Natural killer cell treated with Interleukin-12 subunit alpha and Interleukin-12 subunit beta and Interleukin-15 and Interleukin-18, amount 100 ng/mL, for 72 hours (primary cell): ENCODE data around the gene NTF4. TPM values are rescaled to one million over a fixed set of nuclear protein-coding genes. Genes with fewer than 3 reads are reported as not detected.
A peak's percentile ranks its signal among the peaks of the same experiment; 100 is the strongest.

Experiments
- ATAC-seq, 2 donors: fragments of 150-1000 bp; cut with Tn5 transposase in 1 of 2; sonication (Bioruptor Pico), chemical (Tn5 transposase) in 1 of 2; 2 replicates each; pipeline ENCODE4 v1.10.0; 2021
- DNase-seq: peaks from one replicate; pipeline ENCODE4 v3.0.0; 2022; ENCODE audit warnings: low spot score
- H3K27ac Mint-ChIP-seq, 2 donors: 1 replicate in 1 of 2; 2 replicates in 1 of 2; pipeline ENCODE4 v1.8.0; 2022; ENCODE audit warnings: mixed read lengths in 2 of 2, mild to moderate bottlenecking in 1 of 2, moderate library complexity in 1 of 2
- H3K27me3 Mint-ChIP-seq, 2 donors: 1 replicate in 1 of 2; 2 replicates in 1 of 2; pipeline ENCODE4 v1.8.0; 2022; ENCODE audit warnings: mixed read lengths in 2 of 2
- H3K36me3 Mint-ChIP-seq: one replicate; pipeline ENCODE4 v1.8.0; 2022; ENCODE audit warnings: mixed read lengths
- H3K4me1 Mint-ChIP-seq, 2 donors: 1 replicate in 1 of 2; 2 replicates in 1 of 2; pipeline ENCODE4 v1.8.0; 2022; ENCODE audit warnings: low read depth in 2 of 2, mixed read lengths in 2 of 2, mild to moderate bottlenecking in 1 of 2
- H3K4me3 Mint-ChIP-seq: one replicate; pipeline ENCODE4 v1.8.0; 2022; ENCODE audit warnings: mixed read lengths
- H3K9me3 Mint-ChIP-seq: 2 replicates; pipeline ENCODE4 v1.8.0; 2022; ENCODE audit warnings: mixed read lengths
- total RNA-seq, 2 donors: library from RNA; stranded (reverse); gene quantifications; one replicate each; pipeline ENCODE4 v1.2.3, GENCODE V29; 2022

Gene NTF4
- total RNA-seq, 2 donors from 2014 or later = not detected

- Mint-ChIP-seq H3K9me3 (no peaks in the 10 kb centered on the region), H3K27me3 (no peaks in the 10 kb centered on the region), H3K4me1 (peaks cover 5 to 19% of the 10 kb centered on the region in 2 donors), H3K4me3 (no peak overlapping the region), H3K36me3 (peaks cover 22% of the 10 kb centered on the region), H3K27ac (no peak overlapping the region)
- ATAC-seq (no peak), DNase-seq (no peak)
Observed at GRCh38 chr19:49101160-49101559, 36.5 kb upstream of the NTF4 start.

- DNase-seq (no peak), ATAC-seq (no peak)
- no peaks in the 10 kb centered on the region for H3K9me3 Mint-ChIP-seq
- H3K36me3 Mint-ChIP-seq = peaks cover 19% of the 10 kb centered on the region
- no peak overlapping the region for H3K27ac Mint-ChIP-seq
- H3K4me1 Mint-ChIP-seq = peaks cover 0 to 18% of the 10 kb centered on the region in 2 donors
- H3K4me3 Mint-ChIP-seq = no peak overlapping the region
- H3K27me3 Mint-ChIP-seq = no peaks in the 10 kb centered on the region
Observed at GRCh38 chr19:49098795-49099194, 34.2 kb upstream of the NTF4 start.

DNA sequence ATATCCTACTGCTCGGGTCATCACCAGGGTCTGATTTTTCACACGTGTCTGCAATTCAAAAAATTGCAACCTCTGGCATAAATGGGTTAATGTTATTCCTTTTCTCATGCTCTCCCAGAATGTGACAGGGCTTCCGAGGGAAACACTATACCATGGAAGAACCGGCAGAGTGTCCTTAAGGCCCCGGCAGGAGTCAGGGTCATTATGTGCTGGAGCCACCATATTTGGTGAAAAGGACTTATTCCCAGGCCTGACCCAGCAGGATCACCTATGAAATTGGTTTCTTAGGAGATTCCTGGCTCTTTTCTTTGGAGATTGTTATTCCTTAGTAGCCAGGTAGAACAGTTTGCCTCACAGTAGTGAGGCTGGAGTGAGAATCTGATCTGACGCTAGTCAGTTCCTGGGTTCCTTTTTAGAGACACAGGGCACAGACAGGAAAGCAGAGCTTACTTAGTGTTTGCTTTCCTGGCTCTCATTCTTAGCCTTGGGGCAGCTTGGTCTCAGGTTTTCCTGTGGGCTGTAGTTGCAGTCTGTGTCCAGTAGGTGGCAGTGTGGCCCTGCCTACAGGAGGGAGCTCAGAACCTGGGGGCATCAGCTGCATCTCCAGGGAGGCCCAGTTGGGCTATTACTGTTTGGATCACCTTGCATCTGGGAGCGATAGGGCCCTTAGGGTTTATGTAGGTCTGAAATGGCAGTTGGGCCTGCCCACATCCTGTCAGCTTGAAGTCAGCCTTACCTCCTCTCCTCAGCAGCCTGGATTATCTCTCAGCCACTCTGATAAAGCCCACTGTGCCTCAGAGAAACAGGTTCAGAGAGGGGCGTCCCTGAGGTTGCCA is 33.1 kb upstream of the NTF4 start:
- peak; percentile 79 to 83 for ATAC-seq
- Mint-ChIP-seq H3K4me1 (peaks cover 0 to 18% of the 10 kb centered on the region in 2 donors), H3K27me3 (no peaks in the 10 kb centered on the region), H3K4me3 (no peak overlapping the region), H3K36me3 (peaks cover 19% of the 10 kb centered on the region), H3K9me3 (no peaks in the 10 kb centered on the region), H3K27ac (no peak overlapping the region)
- DNase-seq = peak; percentile 74

DNA sequence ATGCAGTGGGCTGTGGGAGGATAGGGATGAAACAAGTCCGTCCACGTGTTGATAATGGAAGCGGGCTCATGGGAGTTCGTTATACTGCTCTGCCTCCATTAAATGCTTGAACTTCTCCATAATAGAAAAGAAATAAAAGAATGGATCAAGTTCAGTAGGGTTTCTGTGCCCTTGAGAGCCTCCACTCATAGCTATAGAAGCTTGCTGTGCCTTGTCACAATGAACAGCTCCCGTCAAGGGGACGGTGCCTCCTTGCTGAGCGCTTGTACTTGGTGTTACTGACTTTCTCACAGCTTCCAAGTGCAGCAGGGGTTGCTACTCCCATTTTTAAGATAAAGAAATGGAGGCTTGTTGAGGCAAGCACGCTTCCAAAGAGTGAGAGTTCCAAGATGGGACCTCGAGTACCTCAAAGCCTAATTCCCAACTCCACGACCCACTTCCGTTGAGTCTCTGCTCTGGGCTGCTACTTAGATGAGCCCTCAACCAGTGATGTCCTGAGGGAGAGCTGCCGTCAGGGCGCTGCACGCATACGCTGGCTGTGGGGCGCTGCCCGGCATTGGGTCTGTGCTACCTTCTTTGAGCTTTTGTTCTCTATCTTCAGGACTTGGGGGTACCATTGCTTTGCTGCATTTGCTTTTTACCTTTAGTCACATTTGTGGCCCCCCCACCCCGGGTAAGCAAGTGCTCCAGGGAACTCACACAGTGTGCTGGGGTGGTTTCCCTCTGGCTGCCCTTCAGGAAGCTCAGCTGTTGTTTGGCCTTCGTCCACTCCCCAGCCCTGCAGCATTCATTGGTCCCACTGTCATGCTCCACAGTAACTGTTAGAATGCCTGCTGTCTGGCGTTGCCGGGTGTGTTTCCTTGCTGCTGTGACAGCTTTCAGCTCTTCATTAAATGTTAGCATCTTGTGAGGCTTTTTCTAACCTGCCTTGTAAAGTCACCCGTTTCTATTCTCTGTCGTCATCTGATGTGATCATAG is 30.2 kb upstream of the NTF4 start:
- H3K27me3 Mint-ChIP-seq = no peaks in the 10 kb centered on the region
- ATAC-seq (no peak), DNase-seq (no peak)
- no peak overlapping the region for H3K27ac Mint-ChIP-seq
- peaks cover 18 to 31% of the 10 kb centered on the region in 2 donors for H3K4me1 Mint-ChIP-seq
- no peaks in the 10 kb centered on the region for H3K9me3 Mint-ChIP-seq
- H3K4me3 Mint-ChIP-seq = no peak overlapping the region
- H3K36me3 Mint-ChIP-seq = peaks cover 21% of the 10 kb centered on the region

DNA sequence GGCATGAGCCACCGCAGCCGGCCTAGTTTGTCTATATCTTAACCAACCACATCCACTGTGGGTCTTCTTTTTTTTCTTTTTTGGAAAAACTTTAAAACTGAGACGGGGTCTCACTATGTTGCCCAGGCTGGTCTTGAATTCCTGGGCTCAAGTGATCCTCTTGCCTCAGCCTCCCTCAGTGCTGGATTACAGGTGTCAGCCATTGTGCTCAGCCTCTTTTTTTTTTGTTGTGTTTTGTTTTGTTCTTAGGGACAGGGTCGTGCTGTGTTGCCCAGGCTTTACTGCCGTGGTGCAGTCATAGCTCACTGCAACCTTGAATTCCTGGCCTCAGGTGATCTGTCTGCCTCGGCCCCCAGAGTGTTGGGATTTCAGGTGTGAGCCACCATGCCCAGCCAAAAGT is 28.1 kb upstream of the NTF4 start:
- DNase-seq = no peak
- H3K4me3 Mint-ChIP-seq = no peak overlapping the region
- no peaks in the 10 kb centered on the region for H3K27me3 Mint-ChIP-seq
- H3K36me3 Mint-ChIP-seq = peaks cover 14% of the 10 kb centered on the region
- H3K27ac Mint-ChIP-seq = no peak overlapping the region
- ATAC-seq = no peak
- H3K4me1 Mint-ChIP-seq = peaks cover 19 to 23% of the 10 kb centered on the region in 2 donors
- no peaks in the 10 kb centered on the region for H3K9me3 Mint-ChIP-seq

- DNase-seq (no peak), ATAC-seq (peak in 1 of 2 donors; percentile 56)
- H3K27ac Mint-ChIP-seq = no peak overlapping the region
- peak overlapping the region; percentile 1 for H3K4me3 Mint-ChIP-seq
- H3K9me3 Mint-ChIP-seq = no peaks in the 10 kb centered on the region
- peaks cover 28 to 30% of the 10 kb centered on the region in 2 donors for H3K4me1 Mint-ChIP-seq
- H3K36me3 Mint-ChIP-seq = peaks cover 21% of the 10 kb centered on the region
- H3K27me3 Mint-ChIP-seq = no peaks in the 10 kb centered on the region
Observed at GRCh38 chr19:49091391-49092038, 26.9 kb upstream of the NTF4 start.

DNA sequence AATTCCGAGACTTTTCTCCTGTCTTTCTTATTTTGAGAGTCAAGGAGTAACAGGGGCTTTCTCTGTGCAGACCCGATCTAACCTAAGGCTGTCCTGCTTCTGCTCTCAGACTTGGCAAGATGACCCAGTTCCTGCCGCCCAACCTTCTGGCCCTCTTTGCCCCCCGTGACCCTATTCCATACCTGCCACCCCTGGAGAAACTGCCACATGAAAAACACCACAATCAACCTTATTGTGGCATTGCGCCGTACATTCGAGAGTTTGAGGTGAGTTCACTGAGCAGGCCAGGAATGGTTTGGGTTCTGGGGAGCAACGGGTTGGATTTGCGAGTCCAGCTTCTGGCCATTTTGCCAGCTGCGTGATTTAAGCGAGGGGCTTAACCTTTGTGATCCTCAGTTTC is 21.7 kb upstream of the NTF4 start:
- Mint-ChIP-seq H3K27me3 (no peaks in the 10 kb centered on the region), H3K4me1 (peaks cover 35 to 38% of the 10 kb centered on the region in 2 donors), H3K27ac (peak overlapping the region; percentile 88 to 97), H3K9me3 (no peaks in the 10 kb centered on the region), H3K4me3 (peak overlapping the region; percentile 100), H3K36me3 (peaks cover 18% of the 10 kb centered on the region)
- DNase-seq (no peak), ATAC-seq (no peak)

DNA sequence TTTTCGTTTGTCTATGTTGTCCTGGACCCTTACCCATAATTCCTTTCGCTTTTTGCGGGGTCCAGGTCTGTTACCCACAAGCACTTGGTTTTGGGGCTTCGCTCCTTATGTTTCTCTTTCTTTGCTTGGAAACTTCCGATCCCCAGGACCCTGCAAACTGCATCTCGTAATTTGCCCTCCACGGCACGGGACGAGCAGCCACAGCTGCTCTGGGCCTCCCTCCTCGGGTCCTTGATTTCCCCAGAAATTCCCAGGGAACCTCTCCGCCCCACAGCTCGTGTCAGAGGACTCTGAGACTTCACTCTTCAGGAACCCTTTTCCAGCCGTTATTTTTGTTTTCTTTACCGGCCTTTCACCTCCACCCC is 21.2 kb upstream of the NTF4 start:
- ATAC-seq (no peak), DNase-seq (no peak)
- Mint-ChIP-seq H3K4me3 (peak overlapping the region; percentile 100), H3K9me3 (no peaks in the 10 kb centered on the region), H3K27me3 (no peaks in the 10 kb centered on the region), H3K4me1 (peaks cover 32 to 33% of the 10 kb centered on the region in 2 donors), H3K36me3 (peaks cover 17% of the 10 kb centered on the region), H3K27ac (peak overlapping the region; percentile 88 to 97)

GRCh38 chr19:49085020-49085867 is 20.6 kb upstream of the NTF4 start, which contains the start of gene SNRNP70:
SNRNP70 (plus strand) TSS chr19:49085451; CDS start chr19:49086415, 964 bp downstream.
- peak; percentile 97 to 98 for ATAC-seq
- peak within 1 kb of the TSS; percentile 88 to 97 for H3K27ac Mint-ChIP-seq
- peak; percentile 100 for DNase-seq
- H3K27me3 Mint-ChIP-seq = no peaks in the 10 kb centered on the region
- H3K36me3 Mint-ChIP-seq = peaks cover 17% of the 10 kb centered on the region
- peaks cover 27% of the 10 kb centered on the region in 2 donors for H3K4me1 Mint-ChIP-seq
- peak within 1 kb of the TSS; percentile 100 for H3K4me3 Mint-ChIP-seq
- H3K9me3 Mint-ChIP-seq = no peaks in the 10 kb centered on the region

GRCh38 chr19:49084206-49085019 is 19.8 kb upstream of the NTF4 start:
- H3K27me3 Mint-ChIP-seq = no peaks in the 10 kb centered on the region
- DNase-seq (no peak), ATAC-seq (no peak)
- no peaks in the 10 kb centered on the region for H3K9me3 Mint-ChIP-seq
- peak overlapping the region; percentile 88 to 97 for H3K27ac Mint-ChIP-seq
- H3K36me3 Mint-ChIP-seq = peaks cover 17% of the 10 kb centered on the region
- peaks cover 25% of the 10 kb centered on the region in 2 donors for H3K4me1 Mint-ChIP-seq
- peak overlapping the region; percentile 100 for H3K4me3 Mint-ChIP-seq

DNA sequence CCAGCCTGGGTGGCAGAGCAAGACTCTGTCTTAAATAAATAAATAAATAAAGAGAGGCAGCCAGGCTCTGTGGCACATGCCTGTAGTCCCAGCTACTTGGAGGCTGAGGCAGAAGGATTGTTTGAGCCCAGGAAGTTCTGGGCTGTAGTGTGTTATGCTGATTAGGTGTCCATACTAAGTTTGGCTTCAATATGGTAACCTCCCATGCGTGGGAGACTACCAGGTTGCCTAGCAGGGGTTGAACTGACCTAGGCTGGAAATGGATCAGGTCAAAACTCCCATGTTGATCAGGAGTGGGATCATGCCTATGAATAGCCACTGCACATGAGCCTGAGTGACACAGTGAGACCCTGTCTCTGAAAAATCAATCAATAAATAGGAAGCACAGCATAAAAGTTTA is 16.7 kb upstream of the NTF4 start:
- Mint-ChIP-seq H3K4me1 (peaks cover 13 to 15% of the 10 kb centered on the region in 2 donors), H3K27me3 (no peaks in the 10 kb centered on the region), H3K4me3 (no peak overlapping the region), H3K9me3 (no peaks in the 10 kb centered on the region), H3K36me3 (peaks cover 6% of the 10 kb centered on the region), H3K27ac (no peak overlapping the region)
- ATAC-seq (no peak), DNase-seq (no peak)

DNA sequence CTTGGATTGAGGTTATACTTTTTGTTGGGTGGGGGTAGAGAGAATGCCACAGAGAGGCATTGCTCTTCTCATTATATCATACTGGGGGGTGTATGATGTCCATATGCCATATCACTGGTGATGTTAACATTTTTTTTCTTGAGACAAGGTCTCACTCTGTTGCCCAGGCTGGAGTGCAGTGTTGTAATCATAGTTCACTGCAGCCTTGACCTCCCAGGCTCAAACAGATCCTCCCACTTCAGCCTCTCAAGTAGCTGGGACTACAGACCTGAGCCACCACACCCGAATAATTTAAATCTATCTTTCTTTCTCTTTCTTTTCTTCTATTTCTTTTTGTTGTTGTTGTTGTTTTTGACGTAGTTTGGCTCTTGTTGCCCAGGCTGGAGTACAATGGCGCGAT is 15.8 kb upstream of the NTF4 start:
- ATAC-seq (no peak), DNase-seq (no peak)
- Mint-ChIP-seq H3K4me3 (no peak overlapping the region), H3K4me1 (peaks cover 7 to 8% of the 10 kb centered on the region in 2 donors), H3K9me3 (no peaks in the 10 kb centered on the region), H3K27me3 (peaks cover 0 to 4% of the 10 kb centered on the region in 2 donors), H3K36me3 (no peaks in the 10 kb centered on the region), H3K27ac (no peak overlapping the region)
